Retinal pigment epithelial cell (primary cell): ENCODE results near the gene ZNF236.

Source experiments
- DNase-seq: peaks from one replicate; pipeline ENCODE4 v3.0.0-alpha.2; 2010; ENCODE audit warnings: low read depth
- H3K4me3 ChIP-seq: 2 replicates; pipeline ENCODE4 v1.5.1; 2011; ENCODE audit warnings: mild to moderate bottlenecking, low read length, control low read depth, moderate library complexity
- CTCF ChIP-seq: conservative IDR thresholded peaks from 2 replicates; pipeline ENCODE4 v1.5.1; 2011; ENCODE audit warnings: low read depth, low read length, control low read depth, inconsistent platforms

Gene ZNF236

GRCh38 chr18:76875390-76876325, 53.3 kb downstream of the ZNF236 start:
- TF ChIP-seq CTCF: peak; percentile 73
- DNase-seq: peak; percentile 9
- H3K4me3 ChIP-seq: no peak overlapping the region

- no peak for DNase-seq
- H3K4me3 ChIP-seq: no peak overlapping the region
- TF ChIP-seq CTCF: no peak
These were observed 56.1 kb downstream of the ZNF236 start for GRCh38 chr18:76878426-76878825.

- DNase-seq: no peak
- H3K4me3 ChIP-seq: no peak overlapping the region
- TF ChIP-seq CTCF: no peak
These were observed 57.7 kb downstream of the ZNF236 start for GRCh38 chr18:76880026-76880425.

GRCh38 chr18:76881744-76882143, 59.4 kb downstream of the ZNF236 start:
- TF ChIP-seq CTCF: no peak
- H3K4me3 ChIP-seq: no peak overlapping the region
- DNase-seq: no peak

GRCh38 chr18:76882146-76882545, 59.8 kb downstream of the ZNF236 start:
- DNase-seq: no peak
- no peak overlapping the region for H3K4me3 ChIP-seq
- no peak for TF ChIP-seq CTCF

GRCh38 chr18:76885001-76885400, 62.6 kb downstream of the ZNF236 start:
- DNase-seq: no peak
- no peak overlapping the region for H3K4me3 ChIP-seq
- TF ChIP-seq CTCF: no peak

GRCh38 chr18:76886112-76886511, 63.8 kb downstream of the ZNF236 start:
- DNase-seq: no peak
- TF ChIP-seq CTCF: no peak
- H3K4me3 ChIP-seq: no peak overlapping the region
